GM12878 (cell line): Measurements from ENCODE around the gene SAPCD2. TPM values are rescaled to one million over a fixed set of nuclear protein-coding genes. Genes with fewer than 3 reads are reported as not detected.

Experiments used
- ATAC-seq: fragments of 200-7000 bp; cut with Tn5 transposase; 3 replicates; pipeline ENCODE4 v1.9.1; 2020; ENCODE audit warnings: mild to moderate bottlenecking, moderate library complexity
- BruUV-seq: library from RNA; stranded (reverse); fragments of 400-500 nt; replicated peaks from 2 replicates; lab custom pipeline; 2021; lab: Mats Ljungman, UMichigan
- CTCF ChIA-PET: fragments of 300-600 bp; sonication (Branson Sonifier 250); formaldehyde crosslinking; extraction: SDS; loops from one replicate; lab custom pipeline; 2021; ENCODE audit warnings: inconsistent platforms; lab: Yijun Ruan, JAX
- POLR2A ChIA-PET: fragments of 350-600 bp; formaldehyde crosslinking; extraction: SDS; loops from one replicate; lab custom pipeline; 2021; ENCODE audit warnings: inconsistent platforms; lab: Charles Lee
- RAD21 ChIA-PET: fragments of 300-600 bp; sonication (Branson Sonifier 250); formaldehyde crosslinking; loops from one replicate; lab custom pipeline; 2023; ENCODE audit warnings: antibody characterized with exemption; ENCODE audit not compliant: unreplicated experiment; lab: Charles Lee
- SMC1A ChIA-PET: fragments of 300-600 bp; sonication (Branson Sonifier 250); formaldehyde crosslinking; loops from one replicate; lab custom pipeline; 2023; ENCODE audit not compliant: unreplicated experiment, uncharacterized antibody; lab: Charles Lee
- DNase-seq: peaks from one replicate; pipeline ENCODE4 v3.0.0-alpha.2; 2011; ENCODE audit warnings: low read depth, low spot score
- FAIRE-seq: peaks from 3 replicates; lab custom pipeline; 2011; peaks lifted over from hg19 to GRCh38; lab: Jason Lieb, UNC
- H2AFZ ChIP-seq: 2 replicates; pipeline ENCODE4 v1.6.0; 2011; ENCODE audit warnings: low read depth, low read length, control low read depth; ENCODE audit not compliant: control insufficient read depth
- H3K27ac ChIP-seq: 2 replicates; pipeline ENCODE4 v1.5.1; 2011; ENCODE audit warnings: control low read depth; ENCODE audit not compliant: control insufficient read depth, insufficient read depth
- H3K27me3 ChIP-seq, 2 experiments: replicated peaks in 1 of 2; 2 replicates each; pipeline versions ENCODE4 v1.6.0 to v1.6.1; 2011; ENCODE audit warnings: low read length in 1 of 2; ENCODE audit not compliant: control insufficient read depth in 2 of 2, insufficient read depth in 2 of 2
- H3K36me3 ChIP-seq, 2 experiments: 2 replicates each; pipeline ENCODE4 v1.5.1; 2011; ENCODE audit warnings: low read length in 1 of 2; ENCODE audit not compliant: control insufficient read depth in 2 of 2, insufficient read depth in 2 of 2
- H3K4me1 ChIP-seq: 2 replicates; pipeline ENCODE4 v1.6.1; 2011; ENCODE audit warnings: mild to moderate bottlenecking, low read length, moderate library complexity, mixed read lengths; ENCODE audit not compliant: control insufficient read depth, insufficient read depth
- H3K4me2 ChIP-seq: 2 replicates; pipeline ENCODE4 v1.6.0; 2011; ENCODE audit warnings: control low read depth; ENCODE audit not compliant: control insufficient read depth, insufficient read depth
- H3K4me3 ChIP-seq: fragments of 200-600 bp; sonication (generic); 2 replicates; pipeline ENCODE4 v1.5.1; 2016
- H3K79me2 ChIP-seq: 2 replicates; pipeline ENCODE4 v1.6.0; 2011; ENCODE audit warnings: low read length; ENCODE audit not compliant: control insufficient read depth, insufficient read depth
- H3K9ac ChIP-seq: 2 replicates; pipeline ENCODE4 v1.8.0; 2011; ENCODE audit warnings: low read length, control low read depth, mixed read lengths; ENCODE audit not compliant: control insufficient read depth, insufficient read depth
- H3K9me3 ChIP-seq: replicated peaks from 3 replicates; pipeline ENCODE4 v1.5.1; 2011; ENCODE audit warnings: mild to moderate bottlenecking, low read length; ENCODE audit not compliant: control insufficient read depth, insufficient read depth
- H4K20me1 ChIP-seq: 2 replicates; pipeline ENCODE4 v1.6.0; 2011; ENCODE audit not compliant: control insufficient read depth, insufficient read depth
- CBX3 ChIP-seq: fragments of 200-600 bp; sonication (generic); IDR thresholded peaks from 2 replicates; pipeline ENCODE4 v1.6.1; 2016; ENCODE audit warnings: low read depth, borderline replicate concordance
- CEBPB ChIP-seq, 2 experiments: fragments of 150-350 bp in 1 of 2; IDR thresholded peaks; 2 replicates each; pipeline ENCODE4 v1.6.1; 2012 to 2014; ENCODE audit warnings: low read depth in 2 of 2, low read length in 2 of 2, borderline replicate concordance in 1 of 2, inconsistent platforms in 1 of 2
- CHD2 ChIP-seq: IDR thresholded peaks from 2 replicates; pipeline ENCODE4 v1.6.1; 2011; ENCODE audit warnings: low read depth, low read length, improper control_type of control experiment, borderline replicate concordance
- HDGF ChIP-seq: fragments of 450-650 bp; IDR thresholded peaks from 2 replicates; pipeline ENCODE4 v1.6.1; 2016; ENCODE audit warnings: antibody characterized with exemption
- JUNB ChIP-seq: IDR thresholded peaks from 2 replicates; pipeline ENCODE4 v1.6.1; 2016; ENCODE audit warnings: antibody characterized with exemption, mild to moderate bottlenecking
- LARP7 ChIP-seq: fragments of 450-650 bp; IDR thresholded peaks from 2 replicates; pipeline ENCODE4 v1.6.1; 2017; ENCODE audit warnings: mild to moderate bottlenecking
- NFYB ChIP-seq: IDR thresholded peaks from 2 replicates; pipeline ENCODE4 v1.6.1; 2011; ENCODE audit warnings: low read depth, mild to moderate bottlenecking, low read length, improper control_type of control experiment, moderate library complexity; ENCODE audit not compliant: insufficient read depth
- PAX8 ChIP-seq: fragments of 450-650 bp; IDR thresholded peaks from 2 replicates; pipeline ENCODE4 v1.6.1; 2017; ENCODE audit warnings: mild to moderate bottlenecking, moderate library complexity
- PKNOX1 ChIP-seq: fragments of 450-650 bp; IDR thresholded peaks from 2 replicates; pipeline ENCODE4 v1.6.1; 2016; ENCODE audit warnings: mild to moderate bottlenecking
- RCOR1 ChIP-seq: conservative IDR thresholded peaks from 2 replicates; pipeline ENCODE4 v1.6.1; 2012; ENCODE audit warnings: low read depth, low read length, improper control_type of control experiment
- SMAD5 ChIP-seq: IDR thresholded peaks from 2 replicates; pipeline ENCODE4 v1.6.1; 2016; ENCODE audit warnings: antibody characterized with exemption, low read depth
- TARDBP ChIP-seq: IDR thresholded peaks from 2 replicates; pipeline ENCODE4 v1.6.1; 2016; ENCODE audit warnings: borderline replicate concordance
- TCF7 ChIP-seq: IDR thresholded peaks from 2 replicates; pipeline ENCODE4 v1.6.1; 2014; ENCODE audit warnings: antibody characterized with exemption, borderline replicate concordance
- ZNF217 ChIP-seq: fragments of 450-650 bp; IDR thresholded peaks from 2 replicates; pipeline ENCODE4 v1.6.1; 2017; ENCODE audit warnings: antibody characterized with exemption, mild to moderate bottlenecking
- WGBS: methylation state at CpG from one replicate; pipeline ENCODE4 v1.1.6; 2016; ENCODE audit warnings: low lambda C conversion rate; ENCODE audit not compliant: insufficient replicate concordance, insufficient coverage; ENCODE audit errors: missing lambda C conversion rate; 5-methylcytosine and 5-hydroxymethylcytosine counted together
- in situ Hi-C: fragments of 300-500 bp; cut with MboI; formaldehyde crosslinking; loops from 9 replicates; pipeline ENCODE4 v1.14.3; 2018; ENCODE audit warnings: mixed read lengths
- intact Hi-C: fragments of 100-400 bp; cut with micrococcal nuclease; formaldehyde crosslinking; loops from one replicate; pipeline ENCODE4 v1.14.2; 2022; ENCODE audit not compliant: unreplicated experiment
- polyA plus RNA-seq, 11 experiments: library from polyadenylated mRNA; depleted of rRNA in 4 of 11; unstranded in 6 of 11; stranded (reverse) in 5 of 11; fragments of >200 nt; fragmentation: Nextera tagmentation in 4 of 11; fragmentation: Illumina TruSeq in 1 of 11; extraction: Ambion mirVana in 4 of 11; extraction: Trizol in 1 of 11; gene quantifications; 1 replicate in 1 of 11; 2 replicates in 10 of 11; pipeline versions ENCODE4 v1.2.1 to v1.2.3, GENCODE V29; 2011 to 2016; ENCODE audit warnings: inconsistent platforms in 2 of 11, missing spikeins in 2 of 11, low read depth in 1 of 11
- total RNA-seq, 4 experiments: library from RNA; depleted of rRNA in 3 of 4; stranded (reverse); fragments of >200 nt in 3 of 4; fragmentation: Illumina TruSeq in 1 of 4; extraction: Trizol in 1 of 4; gene quantifications; 2 replicates each; pipeline versions ENCODE4 v1.2.1 to v1.2.3, GENCODE V29; 2013 to 2021

The SAPCD2 gene
- total and polyA plus RNA-seq, 10 of the 15 experiments (the other 5 are each of a cell fraction or from before 2014, with no cell fraction given) = 1.6 to 35.2 (median 7.2) TPM

DNA sequence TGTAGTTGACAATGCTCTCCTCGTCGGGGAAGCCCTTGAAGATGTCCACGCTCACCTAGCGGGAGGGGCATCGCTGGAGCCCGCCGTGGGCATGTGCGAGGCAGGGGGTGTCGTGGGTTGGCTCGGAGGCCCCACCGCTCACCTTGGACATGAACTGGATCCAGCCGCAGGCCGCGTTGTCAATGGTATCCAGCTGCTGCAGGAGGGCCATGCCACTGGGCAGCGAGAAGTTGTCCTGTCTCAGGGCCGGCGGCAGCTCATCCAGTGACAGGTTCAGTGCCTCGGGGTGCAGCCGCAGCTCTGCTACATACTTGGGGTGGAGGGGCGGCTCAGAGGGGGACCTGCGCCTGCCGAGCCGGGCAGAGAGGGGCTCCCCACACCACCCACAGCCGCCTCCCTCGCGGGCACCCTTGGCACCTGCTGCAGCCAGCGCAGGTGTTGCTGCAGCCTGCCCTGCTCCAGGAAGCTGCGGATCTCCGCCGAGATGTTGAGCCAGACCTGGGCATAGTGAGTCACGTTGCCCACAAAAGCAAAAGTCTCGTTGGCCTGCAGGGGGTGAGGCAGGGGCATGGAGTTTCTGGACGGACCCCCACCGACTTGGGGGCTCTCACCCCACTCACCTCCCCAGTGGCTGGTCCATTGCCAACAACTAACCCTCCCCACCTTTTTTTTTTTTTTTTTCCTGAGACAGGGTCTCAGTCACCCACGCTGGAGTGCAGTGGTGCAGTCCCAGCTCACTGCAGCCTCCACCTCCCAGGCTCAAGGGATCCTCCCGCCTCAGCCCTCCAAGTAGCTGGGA, 51.4 kb downstream of the SAPCD2 start:
- H3K4me1 ChIP-seq = no peaks in the 10 kb centered on the region
- BruUV-seq = no TSS peak
- H3K4me3 ChIP-seq = no peak overlapping the region
- no peak for FAIRE-seq
- intact Hi-C loops = no loop called here
- H4K20me1 ChIP-seq = no peaks in the 10 kb centered on the region
- ChIA-PET RAD21 (no interaction called here), SMC1A (no interaction called here), POLR2A (interaction anchor here (0.6 to 1.3 kb wide), 2 partner anchors 12 to 26 kb away, joined by 3 to 4 read pairs; no protein-coding TSS in a partner anchor), CTCF (interaction anchor here (0.6 to 1.5 kb wide), 3 partner anchors 16 to 210 kb away, joined by 4 to 7 read pairs (median 5); no protein-coding TSS in a partner anchor)
- in situ Hi-C loops = no loop called here
- H3K9me3 ChIP-seq = no peaks in the 10 kb centered on the region; the same call in 2 of the 3 replicates
- H3K9ac ChIP-seq = no peak overlapping the region
- 53% methylated on average over 33 of the region's 36 CpGs for WGBS
- no peak overlapping the region for H3K27ac ChIP-seq
- no peak overlapping the region for H2AFZ ChIP-seq
- no peak overlapping the region for H3K4me2 ChIP-seq
- ATAC-seq = no peak
- no peak for TF ChIP-seq PKNOX1
- no peak for TF ChIP-seq JUNB
- TF ChIP-seq RCOR1 = no peak
- no peak for TF ChIP-seq LARP7
- no peak for TF ChIP-seq NFYB
- no peak for TF ChIP-seq TARDBP
- no peak for TF ChIP-seq SMAD5
- no peak for TF ChIP-seq TCF7
- TF ChIP-seq CBX3 = no peak
- TF ChIP-seq CHD2 = no peak
- TF ChIP-seq ZNF217 = no peak
- TF ChIP-seq HDGF = no peak
- TF ChIP-seq CEBPB (IDR thresholded peaks at IDR 0.05; ENCODE audit: borderline replicate concordance in 1 of 2, low read depth in 2 of 2, low read length in 2 of 2) = no peak
- TF ChIP-seq PAX8 = no peak
- DNase-seq = no peak
- no peaks in the 10 kb centered on the region for H3K79me2 ChIP-seq
- no peaks in the 10 kb centered on the region for H3K36me3 ChIP-seq
- no peaks in the 10 kb centered on the region for H3K27me3 ChIP-seq
